ENCODE results near the gene ABCC2.

DNA sequence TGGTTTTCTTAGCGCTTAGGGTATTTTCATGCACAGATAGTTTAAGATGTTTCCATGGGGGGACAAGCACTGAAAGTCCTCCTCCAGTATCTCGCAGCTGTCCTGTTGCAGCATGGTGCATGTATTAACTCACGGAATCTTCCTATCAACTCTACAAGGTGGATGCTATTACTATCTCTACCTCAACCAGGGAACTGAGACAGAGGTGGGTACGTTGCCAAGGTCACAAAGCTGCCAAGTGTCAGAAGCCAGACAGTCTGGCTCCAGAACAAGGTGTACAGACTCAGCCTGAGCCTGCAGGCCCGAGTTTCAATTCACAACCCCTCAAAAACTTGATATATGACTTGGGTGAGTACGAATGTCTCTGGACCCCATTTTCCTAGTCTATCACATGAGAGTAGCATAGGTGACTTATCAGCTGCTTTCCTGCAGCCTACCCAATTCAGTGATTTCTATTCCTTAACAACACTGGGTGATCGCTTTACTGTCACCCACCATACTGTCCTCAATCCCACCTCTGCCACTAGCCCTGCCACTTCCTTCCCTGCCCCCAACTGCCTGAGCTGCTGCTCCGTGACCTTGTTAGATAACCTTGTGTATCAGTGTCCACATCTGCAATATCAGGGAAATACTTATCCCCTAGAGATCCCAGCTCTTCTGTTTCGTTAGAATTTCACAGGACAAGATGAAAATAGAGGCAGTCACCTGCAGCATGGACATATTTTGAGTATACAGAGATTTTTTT is 92.1 kb downstream of the ABCC2 start:
- TF ChIP-seq, protein P1, sequence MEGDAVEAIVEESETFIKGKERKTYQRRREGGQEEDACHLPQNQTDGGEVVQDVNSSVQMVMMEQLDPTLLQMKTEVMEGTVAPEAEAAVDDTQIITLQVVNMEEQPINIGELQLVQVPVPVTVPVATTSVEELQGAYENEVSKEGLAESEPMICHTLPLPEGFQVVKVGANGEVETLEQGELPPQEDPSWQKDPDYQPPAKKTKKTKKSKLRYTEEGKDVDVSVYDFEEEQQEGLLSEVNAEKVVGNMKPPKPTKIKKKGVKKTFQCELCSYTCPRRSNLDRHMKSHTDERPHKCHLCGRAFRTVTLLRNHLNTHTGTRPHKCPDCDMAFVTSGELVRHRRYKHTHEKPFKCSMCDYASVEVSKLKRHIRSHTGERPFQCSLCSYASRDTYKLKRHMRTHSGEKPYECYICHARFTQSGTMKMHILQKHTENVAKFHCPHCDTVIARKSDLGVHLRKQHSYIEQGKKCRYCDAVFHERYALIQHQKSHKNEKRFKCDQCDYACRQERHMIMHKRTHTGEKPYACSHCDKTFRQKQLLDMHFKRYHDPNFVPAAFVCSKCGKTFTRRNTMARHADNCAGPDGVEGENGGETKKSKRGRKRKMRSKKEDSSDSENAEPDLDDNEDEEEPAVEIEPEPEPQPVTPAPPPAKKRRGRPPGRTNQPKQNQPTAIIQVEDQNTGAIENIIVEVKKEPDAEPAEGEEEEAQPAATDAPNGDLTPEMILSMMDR (conservative IDR thresholded peaks at IDR 0.05; ENCODE audit: low read length), result no peak
- no peak for TF ChIP-seq EZH2phosphoT487 (IDR thresholded peaks at IDR 0.05; ENCODE audit: borderline replicate concordance, low read depth, low read length)

Measured in OCI-LY7 (cell line).